Activated CD8-positive, alpha-beta T cell treated with anti-CD3 and anti-CD28 coated beads for 36 hours (primary cell): Measurements from ENCODE around the gene COBL. TPM values are rescaled to one million over a fixed set of nuclear protein-coding genes. Genes with fewer than 3 reads are reported as not detected.

Source experiments
- ATAC-seq: fragments of 200-7000 bp; cut with Tn5 transposase; one replicate; pipeline ENCODE4 v1.10.0; 2021; ENCODE audit warnings: mild to moderate bottlenecking, moderate library complexity
- CTCF ChIA-PET: fragments of 350-600 bp; sonication (Branson Sonifier 250); formaldehyde crosslinking; loops from one replicate; lab custom pipeline; 2021; ENCODE audit warnings: antibody characterized with exemption; lab: Charles Lee
- POLR2A ChIA-PET: fragments of 350-600 bp; sonication (Branson Sonifier 250); formaldehyde crosslinking; loops from one replicate; lab custom pipeline; 2021; ENCODE audit warnings: antibody characterized with exemption; lab: Charles Lee
- DNase-seq: peaks from one replicate; pipeline ENCODE4 v3.0.0-alpha.2; 2020
- H3K27ac Mint-ChIP-seq: one replicate; pipeline ENCODE4 v1.8.0; 2021; ENCODE audit warnings: mild to moderate bottlenecking, mixed read lengths
- H3K27me3 Mint-ChIP-seq: one replicate; pipeline ENCODE4 v1.8.0; 2021; ENCODE audit warnings: mixed read lengths
- H3K36me3 Mint-ChIP-seq: one replicate; pipeline ENCODE4 v1.8.0; 2021; ENCODE audit warnings: low read depth, mixed read lengths
- H3K4me1 Mint-ChIP-seq: one replicate; pipeline ENCODE4 v1.8.0; 2021; ENCODE audit warnings: low read depth, mixed read lengths
- H3K4me3 Mint-ChIP-seq: one replicate; pipeline ENCODE4 v1.8.0; 2021; ENCODE audit warnings: mild to moderate bottlenecking, moderate library complexity, mixed read lengths
- H3K9me3 Mint-ChIP-seq: one replicate; pipeline ENCODE4 v1.8.0; 2021; ENCODE audit warnings: mixed read lengths
- intact Hi-C: fragments of 100-400 bp; cut with micrococcal nuclease; formaldehyde crosslinking; loops from one replicate; pipeline ENCODE4 v1.10.0; 2022
- total RNA-seq, 2 experiments: library from RNA; stranded (reverse); gene quantifications; one replicate each; pipeline ENCODE4 v1.2.3, GENCODE V29; 2021
- TF ChIP-seq, protein P1 (sequence below): fragments of 200-600 bp; IDR thresholded peaks from one replicate; pipeline ENCODE4 v1.8.0; 2022; ENCODE audit warnings: antibody characterized with exemption, mild to moderate bottlenecking

The COBL gene
- total RNA-seq, 2 experiments from 2014 or later = not detected

GRCh38 chr7:51349820-51350545, 33.4 kb upstream of the COBL start:
- intact Hi-C loops = no loop called here
- no peak for ATAC-seq
- H3K4me1 Mint-ChIP-seq = no peaks in the 10 kb centered on the region
- peaks cover 1% of the 10 kb centered on the region for H3K27me3 Mint-ChIP-seq
- DNase-seq = no peak
- CTCF ChIA-PET = interaction anchor here (1.0 kb wide), 1 partner anchor 187 kb away, joined by 3 read pairs; no protein-coding TSS in a partner anchor
- peaks cover 4% of the 10 kb centered on the region for H3K9me3 Mint-ChIP-seq
- no peaks in the 10 kb centered on the region for H3K36me3 Mint-ChIP-seq
- POLR2A ChIA-PET = no interaction called here
- no peak overlapping the region for H3K4me3 Mint-ChIP-seq
- TF ChIP-seq, protein P1, sequence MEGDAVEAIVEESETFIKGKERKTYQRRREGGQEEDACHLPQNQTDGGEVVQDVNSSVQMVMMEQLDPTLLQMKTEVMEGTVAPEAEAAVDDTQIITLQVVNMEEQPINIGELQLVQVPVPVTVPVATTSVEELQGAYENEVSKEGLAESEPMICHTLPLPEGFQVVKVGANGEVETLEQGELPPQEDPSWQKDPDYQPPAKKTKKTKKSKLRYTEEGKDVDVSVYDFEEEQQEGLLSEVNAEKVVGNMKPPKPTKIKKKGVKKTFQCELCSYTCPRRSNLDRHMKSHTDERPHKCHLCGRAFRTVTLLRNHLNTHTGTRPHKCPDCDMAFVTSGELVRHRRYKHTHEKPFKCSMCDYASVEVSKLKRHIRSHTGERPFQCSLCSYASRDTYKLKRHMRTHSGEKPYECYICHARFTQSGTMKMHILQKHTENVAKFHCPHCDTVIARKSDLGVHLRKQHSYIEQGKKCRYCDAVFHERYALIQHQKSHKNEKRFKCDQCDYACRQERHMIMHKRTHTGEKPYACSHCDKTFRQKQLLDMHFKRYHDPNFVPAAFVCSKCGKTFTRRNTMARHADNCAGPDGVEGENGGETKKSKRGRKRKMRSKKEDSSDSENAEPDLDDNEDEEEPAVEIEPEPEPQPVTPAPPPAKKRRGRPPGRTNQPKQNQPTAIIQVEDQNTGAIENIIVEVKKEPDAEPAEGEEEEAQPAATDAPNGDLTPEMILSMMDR = no peak
- H3K27ac Mint-ChIP-seq = no peak overlapping the region

DNA sequence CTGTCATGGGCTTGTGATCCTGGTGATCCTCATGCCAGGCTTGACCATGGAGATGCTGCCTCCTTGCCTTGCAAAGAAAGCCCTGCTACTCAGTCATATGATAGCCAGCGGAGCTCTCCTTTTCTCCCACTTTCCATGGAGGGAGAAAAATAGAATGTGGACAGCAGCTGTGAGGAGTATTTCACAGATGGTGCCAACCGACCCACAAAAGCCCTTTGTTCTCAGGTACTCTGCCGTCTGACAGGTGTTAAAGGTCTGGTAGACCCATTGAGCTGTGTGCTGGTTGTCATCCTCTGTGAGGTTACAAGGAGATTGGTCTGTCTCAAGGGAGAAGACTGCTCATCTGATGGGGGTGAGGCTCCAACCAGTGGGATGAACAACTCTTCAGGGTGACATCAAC, 29.5 kb upstream of the COBL start:
- TF ChIP-seq, protein P1 = no peak
- Mint-ChIP-seq H3K4me3 (no peak overlapping the region), H3K4me1 (no peaks in the 10 kb centered on the region), H3K27ac (no peak overlapping the region), H3K27me3 (peaks cover 9% of the 10 kb centered on the region), H3K36me3 (no peaks in the 10 kb centered on the region), H3K9me3 (no peaks in the 10 kb centered on the region)
- ATAC-seq (no peak), DNase-seq (no peak)
- POLR2A ChIA-PET = no interaction called here
- CTCF ChIA-PET = interaction anchor here (2.4 kb wide), 1 partner anchor 9 kb away, joined by 6 read pairs; no protein-coding TSS in a partner anchor
- intact Hi-C loops = no loop called here

DNA sequence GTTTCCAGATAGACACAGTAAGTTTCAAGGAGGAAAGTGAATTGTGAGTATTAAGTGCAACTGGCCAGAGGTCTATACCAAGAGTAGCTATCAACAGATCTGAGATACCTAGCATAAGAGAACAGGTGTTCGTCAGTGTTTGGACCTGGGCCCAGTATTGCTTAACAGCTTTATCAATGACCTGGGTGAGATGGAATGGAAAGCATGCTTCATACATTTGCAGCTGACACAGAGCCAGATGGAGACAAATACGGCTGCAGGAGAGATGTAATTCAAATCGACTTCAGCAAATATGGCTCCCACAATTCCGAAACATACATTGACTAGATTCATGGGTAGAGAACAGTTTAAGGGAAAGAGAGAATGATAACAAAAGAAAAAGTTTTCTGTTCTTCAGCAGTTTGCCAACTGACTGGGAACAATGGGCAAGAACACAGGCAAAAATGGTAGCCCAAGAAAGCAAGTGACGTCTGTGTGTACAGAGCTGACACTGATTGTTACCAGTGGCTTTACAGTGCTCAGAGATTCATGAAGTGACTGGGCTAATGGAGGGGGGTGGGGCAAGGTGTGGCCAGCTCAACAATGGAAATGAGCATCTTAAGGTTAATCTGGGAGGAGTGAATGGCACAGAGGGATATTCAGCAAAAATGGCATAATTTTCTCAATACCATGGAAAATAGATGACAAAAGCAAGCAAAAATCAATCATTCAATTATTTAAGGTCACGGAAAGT, 28.0 kb upstream of the COBL start:
- no peak overlapping the region for H3K27ac Mint-ChIP-seq
- H3K4me3 Mint-ChIP-seq = no peak overlapping the region
- no peak for ATAC-seq
- POLR2A ChIA-PET = no interaction called here
- H3K9me3 Mint-ChIP-seq = no peaks in the 10 kb centered on the region
- no peaks in the 10 kb centered on the region for H3K4me1 Mint-ChIP-seq
- no peaks in the 10 kb centered on the region for H3K36me3 Mint-ChIP-seq
- CTCF ChIA-PET = interaction anchor here (0.5 to 2.4 kb wide), 2 partner anchors 11 to 1623 kb away, joined by 4 to 6 read pairs; no protein-coding TSS in a partner anchor
- H3K27me3 Mint-ChIP-seq = peaks cover 10% of the 10 kb centered on the region
- intact Hi-C loops = no loop called here
- DNase-seq = no peak
- TF ChIP-seq, protein P1 = no peak

DNA sequence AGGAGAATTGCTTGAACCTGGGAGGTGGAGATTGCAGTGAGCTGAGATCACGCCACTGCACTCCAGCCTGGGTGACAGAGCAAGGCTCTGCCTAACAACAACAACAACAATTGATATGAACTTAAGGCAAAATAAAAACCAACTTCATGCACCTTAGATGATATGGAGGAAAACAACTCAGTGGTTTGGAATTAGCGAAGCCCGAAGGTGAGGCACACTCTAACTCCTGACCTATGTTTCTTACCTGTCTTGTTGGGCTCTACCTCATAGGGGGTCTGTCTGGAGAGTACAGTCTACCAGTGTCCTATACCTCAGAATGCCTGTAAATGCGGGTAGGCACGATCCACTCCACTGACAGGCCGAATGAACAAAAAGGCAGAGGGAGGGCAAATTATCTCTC, 24.3 kb upstream of the COBL start:
- H3K36me3 Mint-ChIP-seq = no peaks in the 10 kb centered on the region
- no peak overlapping the region for H3K4me3 Mint-ChIP-seq
- ChIA-PET CTCF (no interaction called here), POLR2A (no interaction called here)
- no peaks in the 10 kb centered on the region for H3K9me3 Mint-ChIP-seq
- no peak overlapping the region for H3K27ac Mint-ChIP-seq
- ATAC-seq = no peak
- no peaks in the 10 kb centered on the region for H3K4me1 Mint-ChIP-seq
- peaks cover 9% of the 10 kb centered on the region for H3K27me3 Mint-ChIP-seq
- intact Hi-C loops = no loop called here
- TF ChIP-seq, protein P1 = no peak
- no peak for DNase-seq
